Mesothelial cell of epicardium (in vitro differentiated cells): ENCODE measurements around the gene NUP160. TPM values are rescaled to one million over a fixed set of nuclear protein-coding genes. Genes with fewer than 3 reads are reported as not detected.

ENCODE experiments used
- DNase-seq, 2 experiments: peaks; one replicate each; pipeline ENCODE4 v3.0.0; 2021; ENCODE audit warnings: low spot score in 2 of 2; ENCODE audit not compliant: unreplicated experiment in 2 of 2
- H3K27ac Mint-ChIP-seq: 2 replicates; pipeline ENCODE4 v1.8.0; 2021; ENCODE audit warnings: mixed read lengths
- H3K27me3 Mint-ChIP-seq: 2 replicates; pipeline ENCODE4 v1.8.0; 2021; ENCODE audit warnings: low read depth, mixed read lengths
- H3K36me3 Mint-ChIP-seq: 2 replicates; pipeline ENCODE4 v1.8.0; 2021; ENCODE audit warnings: mixed read lengths
- H3K4me1 Mint-ChIP-seq: 2 replicates; pipeline ENCODE4 v1.8.0; 2021; ENCODE audit warnings: mixed read lengths
- H3K4me3 Mint-ChIP-seq: 2 replicates; pipeline ENCODE4 v1.8.0; 2021; ENCODE audit warnings: mild to moderate bottlenecking, moderate library complexity, mixed read lengths
- H3K9me3 Mint-ChIP-seq: 2 replicates; pipeline ENCODE4 v1.8.0; 2021; ENCODE audit warnings: mixed read lengths
- CTCF ChIP-seq: fragments of 200-600 bp; sonication (generic); IDR thresholded peaks from one replicate; pipeline ENCODE4 v1.5.0; 2021; ENCODE audit warnings: antibody characterized with exemption; ENCODE audit not compliant: unreplicated experiment
- total RNA-seq: library from RNA; stranded (reverse); gene quantifications from 3 replicates; pipeline ENCODE4 v1.2.1, GENCODE V29; 2021

Gene NUP160
- total RNA-seq, 1 donor from 2014 or later = 64.2 TPM

- H3K27ac Mint-ChIP-seq = no peak overlapping the region
- H3K4me3 Mint-ChIP-seq = no peak overlapping the region
- H3K27me3 Mint-ChIP-seq = no peaks in the 10 kb centered on the region
- no peaks in the 10 kb centered on the region for H3K36me3 Mint-ChIP-seq
- no peak for TF ChIP-seq CTCF
- peaks cover 19% of the 10 kb centered on the region for H3K4me1 Mint-ChIP-seq
- no peak for DNase-seq
- H3K9me3 Mint-ChIP-seq = no peaks in the 10 kb centered on the region
Measured at GRCh38 chr11:47857485-47857884, 9.3 kb upstream of the NUP160 start.

DNA sequence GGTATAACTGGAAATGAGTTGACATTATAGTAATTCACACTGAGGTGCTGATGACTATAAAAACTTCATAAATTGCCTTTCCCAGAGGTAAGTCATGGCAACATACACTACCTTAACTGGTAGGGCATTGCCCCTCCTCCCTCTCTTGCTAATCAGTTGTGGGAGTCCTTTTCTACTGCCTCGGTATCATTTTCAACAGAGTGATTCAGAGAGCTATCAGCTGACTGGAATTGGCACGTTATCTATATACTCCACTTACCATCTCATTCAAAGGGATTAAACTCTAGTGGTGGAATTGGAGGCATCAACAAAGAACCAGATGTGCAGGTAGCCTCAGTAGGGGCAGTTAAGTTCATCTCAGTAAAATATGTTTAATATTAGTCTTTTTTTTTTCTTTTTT is 8.0 kb upstream of the NUP160 start:
- H3K9me3 Mint-ChIP-seq = no peaks in the 10 kb centered on the region
- no peak overlapping the region for H3K27ac Mint-ChIP-seq
- no peak for TF ChIP-seq CTCF
- DNase-seq = no peak
- H3K4me1 Mint-ChIP-seq = peaks cover 15% of the 10 kb centered on the region
- no peak overlapping the region for H3K4me3 Mint-ChIP-seq
- H3K27me3 Mint-ChIP-seq = no peaks in the 10 kb centered on the region
- no peaks in the 10 kb centered on the region for H3K36me3 Mint-ChIP-seq

DNA sequence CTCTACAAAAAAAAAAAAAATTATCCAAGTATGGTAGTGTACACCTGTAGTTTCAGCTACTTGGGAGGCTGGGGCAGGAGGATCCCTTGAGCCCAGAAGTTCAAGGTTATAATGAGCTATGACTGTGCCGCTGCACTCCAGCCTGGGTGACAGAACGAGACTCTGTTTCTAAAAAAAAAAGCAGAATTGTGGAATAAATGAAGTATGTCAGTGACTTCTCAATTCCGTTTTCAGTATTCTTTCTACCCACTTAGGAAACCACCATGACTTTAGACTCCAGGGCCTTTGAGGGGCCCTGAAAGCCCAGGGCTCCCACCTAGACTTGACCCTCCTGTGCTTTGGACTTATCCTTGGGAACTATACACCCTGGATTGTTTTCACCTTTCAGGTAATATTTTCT is 6.5 kb upstream of the NUP160 start:
- DNase-seq = no peak
- Mint-ChIP-seq H3K27ac (no peak overlapping the region), H3K4me3 (no peak overlapping the region), H3K4me1 (peaks cover 7% of the 10 kb centered on the region), H3K36me3 (no peaks in the 10 kb centered on the region), H3K9me3 (no peaks in the 10 kb centered on the region), H3K27me3 (no peaks in the 10 kb centered on the region)
- TF ChIP-seq CTCF = no peak

- no peaks in the 10 kb centered on the region for H3K9me3 Mint-ChIP-seq
- DNase-seq = no peak
- H3K27me3 Mint-ChIP-seq = no peaks in the 10 kb centered on the region
- no peak for TF ChIP-seq CTCF
- peaks cover 15% of the 10 kb centered on the region for H3K4me1 Mint-ChIP-seq
- no peak overlapping the region for H3K4me3 Mint-ChIP-seq
- no peak overlapping the region for H3K27ac Mint-ChIP-seq
- H3K36me3 Mint-ChIP-seq = peaks cover under 1% of the 10 kb centered on the region
Measured at GRCh38 chr11:47852053-47852452, 3.9 kb upstream of the NUP160 start.

- DNase-seq = no peak
- Mint-ChIP-seq H3K36me3 (peaks cover 8% of the 10 kb centered on the region), H3K9me3 (no peaks in the 10 kb centered on the region), H3K4me1 (peaks cover 24% of the 10 kb centered on the region), H3K27ac (peak overlapping the region; percentile 13), H3K27me3 (no peaks in the 10 kb centered on the region), H3K4me3 (peak overlapping the region; percentile 30)
- TF ChIP-seq CTCF = no peak
Measured at GRCh38 chr11:47850337-47850736, 2.2 kb upstream of the NUP160 start.

DNA sequence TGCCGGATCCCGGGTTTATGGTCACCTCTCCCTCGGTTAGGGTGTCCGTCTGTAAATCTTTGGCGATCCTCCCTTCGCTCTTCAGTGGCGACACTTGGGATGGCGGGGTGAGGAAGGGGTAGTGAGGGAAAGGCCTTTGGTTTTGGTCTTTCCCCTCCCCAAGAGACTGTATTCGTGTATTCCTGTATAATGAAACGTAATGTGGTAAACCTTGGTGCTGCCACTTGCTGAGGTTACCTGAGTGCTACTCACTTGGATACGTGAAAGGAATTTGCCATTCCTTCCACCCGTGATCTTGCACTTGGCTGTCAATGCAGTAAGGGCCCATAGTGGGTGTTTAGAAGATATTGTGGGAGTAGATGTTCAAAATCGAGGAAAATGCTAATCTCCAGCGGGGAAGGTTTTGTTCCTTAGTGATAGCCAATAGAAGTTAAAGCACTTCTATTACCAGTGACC is 578 bp upstream of the NUP160 start:
- peaks cover 9% of the 10 kb centered on the region for H3K36me3 Mint-ChIP-seq

More for the DNA sequence above, 578 bp upstream of the NUP160 start:
- H3K27ac Mint-ChIP-seq = peak overlapping the region; percentile 99
- DNase-seq = no peak
- H3K4me1 Mint-ChIP-seq = peaks cover 25% of the 10 kb centered on the region
- H3K9me3 Mint-ChIP-seq = no peaks in the 10 kb centered on the region
- H3K4me3 Mint-ChIP-seq = peak overlapping the region; percentile 98
- H3K27me3 Mint-ChIP-seq = no peaks in the 10 kb centered on the region
- TF ChIP-seq CTCF = no peak
